K562 (cell line): ENCODE measurements around the gene POLD2. TPM values are rescaled to one million over a fixed set of nuclear protein-coding genes. Genes with fewer than 3 reads are reported as not detected.

Source experiments
- ATAC-seq: fragments of 200-7000 bp; cut with Tn5 transposase; 3 replicates; pipeline ENCODE4 v1.9.1; 2020; ENCODE audit warnings: moderate library complexity
- BruUV-seq: library from RNA; stranded (reverse); fragments of 400-500 nt; replicated peaks from 2 replicates; lab custom pipeline; 2021; lab: Mats Ljungman, UMichigan
- CTCF ChIA-PET: fragments of 300-600 bp; formaldehyde crosslinking; extraction: SDS; loops from one replicate; lab custom pipeline; 2021; ENCODE audit warnings: low intra/inter-chr PET ratio; lab: Yijun Ruan, JAX
- POLR2A ChIA-PET: fragments of 300-600, 350-650 bp; sonication (Branson Sonifier 250); formaldehyde crosslinking; extraction: SDS; loops from one replicate; lab custom pipeline; 2021; ENCODE audit warnings: antibody characterized with exemption, inconsistent platforms; lab: Yijun Ruan, JAX
- DNase-seq, 4 experiments: peaks; one replicate each; pipeline versions ENCODE4 v3.0.0 to v3.0.0-alpha.2; 2011 to 2018; ENCODE audit warnings: low spot score in 3 of 4, mixed read lengths in 3 of 4; ENCODE audit errors: extremely low read depth in 1 of 4
- FAIRE-seq: peaks from 2 replicates; lab custom pipeline; 2011; peaks lifted over from hg19 to GRCh38; lab: Jason Lieb, UNC
- H2AFZ ChIP-seq: 2 replicates; pipeline ENCODE4 v1.6.0; 2011; ENCODE audit warnings: low read depth, low read length, control low read depth, inconsistent platforms
- H3K27ac ChIP-seq: fragments of 200-600 bp; 3 replicates; pipeline ENCODE4 v1.8.0; 2011; ENCODE audit warnings: low read depth, mild to moderate bottlenecking, control low read depth, inconsistent platforms, low read length, moderate library complexity, mixed read lengths; ENCODE audit errors: extremely low read depth
- H3K27me3 ChIP-seq, 2 experiments: fragments of 300-600 bp in 1 of 2; 2 replicates in 1 of 2; 3 replicates in 1 of 2; pipeline versions ENCODE4 v1.6.0 to v1.8.0; 2011; ENCODE audit warnings: inconsistent platforms in 2 of 2, low read length in 2 of 2, mild to moderate bottlenecking in 1 of 2, mixed read lengths in 1 of 2, moderate library complexity in 1 of 2; ENCODE audit not compliant: control insufficient read depth in 2 of 2, insufficient read depth in 2 of 2
- H3K36me3 ChIP-seq: fragments of 300-600 bp; 3 replicates; pipeline ENCODE4 v1.8.0; 2011; ENCODE audit warnings: mild to moderate bottlenecking, low read length, inconsistent platforms; ENCODE audit not compliant: control insufficient read depth, insufficient read depth
- H3K4me1 ChIP-seq, 2 experiments: fragments of 200-600 bp in 1 of 2; replicated peaks in 1 of 2; 2 replicates in 1 of 2; 3 replicates in 1 of 2; pipeline versions ENCODE4 v1.5.1 to v1.8.0; 2011; ENCODE audit warnings: inconsistent platforms in 2 of 2, low read length in 2 of 2, mild to moderate bottlenecking in 1 of 2, mixed read lengths in 1 of 2, moderate library complexity in 1 of 2; ENCODE audit not compliant: control insufficient read depth in 2 of 2, insufficient read depth in 2 of 2
- H3K4me2 ChIP-seq: 2 replicates; pipeline ENCODE4 v1.6.1; 2011; ENCODE audit warnings: low read length, control low read depth, inconsistent platforms, mixed read lengths; ENCODE audit not compliant: insufficient read depth
- H3K4me3 ChIP-seq: fragments of 200-600 bp; sonication (generic), shearing (Covaris generic); 2 replicates; pipeline ENCODE4 v1.5.1; 2016; ENCODE audit warnings: control low read depth, inconsistent platforms
- H3K79me2 ChIP-seq: fragments of 200-600 bp; 3 replicates; pipeline ENCODE4 v1.8.0; 2011; ENCODE audit warnings: low read length, inconsistent platforms; ENCODE audit not compliant: control insufficient read depth, insufficient read depth
- H3K9ac ChIP-seq, 2 experiments: 2 replicates each; pipeline versions ENCODE4 v1.6.0 to v1.6.1; 2011; ENCODE audit warnings: low read depth in 2 of 2, low read length in 2 of 2, control low read depth in 1 of 2, inconsistent platforms in 1 of 2, mild to moderate bottlenecking in 1 of 2, mixed read lengths in 1 of 2; ENCODE audit not compliant: insufficient read depth in 1 of 2
- H3K9me1 ChIP-seq: one replicate; pipeline ENCODE4 v1.6.0; 2011; ENCODE audit warnings: inconsistent platforms, mild to moderate bottlenecking, low read length, moderate library complexity; ENCODE audit not compliant: control insufficient read depth, insufficient read depth
- H3K9me3 ChIP-seq: replicated peaks from 2 replicates; pipeline ENCODE4 v1.5.1; 2011; ENCODE audit warnings: low read depth, low read length, inconsistent platforms; ENCODE audit not compliant: control insufficient read depth, insufficient read depth
- H4K20me1 ChIP-seq: replicated peaks from 2 replicates; pipeline ENCODE4 v1.6.1; 2011; ENCODE audit warnings: low read length, inconsistent platforms, mixed read lengths; ENCODE audit not compliant: control insufficient read depth, insufficient read depth
- GATAD2A ChIP-seq: fragments of 450-650 bp; IDR thresholded peaks from 2 replicates; pipeline ENCODE4 v1.6.1; 2017
- NR2C2 ChIP-seq, 2 experiments: fragments of 200-800 bp in 1 of 2; sonication (Bioruptor generic) in 1 of 2; sonication (generic) in 1 of 2; formaldehyde crosslinking in 1 of 2; IDR thresholded peaks; 2 replicates each; pipeline versions ENCODE4 v1.6.1 to v1.8.0; 2016 to 2022; ENCODE audit warnings: mild to moderate bottlenecking in 1 of 2, missing compliant biosample characterization in 1 of 2, missing genetic modification characterization in 1 of 2, missing genetic modification reagents in 1 of 2
- POLR2A ChIP-seq: fragments of 450-650 bp; conservative IDR thresholded peaks from 2 replicates; pipeline ENCODE4 v1.6.1; 2016
- POLR2B ChIP-seq: fragments of 450-650 bp; IDR thresholded peaks from 2 replicates; pipeline ENCODE4 v1.6.1; 2018; ENCODE audit warnings: low read depth; ENCODE audit not compliant: partially characterized antibody
- POLR2G ChIP-seq: fragments of 200-400 bp; formaldehyde crosslinking; IDR thresholded peaks from 2 replicates; pipeline ENCODE4 v1.6.1; 2017; ENCODE audit warnings: low read depth, mild to moderate bottlenecking, antibody characterized with exemption, low read length, moderate library complexity
- RBBP5 ChIP-seq: fragments of 200-600 bp; sonication (generic); IDR thresholded peaks from 2 replicates; pipeline ENCODE4 v1.6.1; 2012; ENCODE audit warnings: borderline replicate concordance, mild to moderate bottlenecking, low read length, control low read depth, inconsistent platforms; ENCODE audit not compliant: insufficient read depth, poor library complexity, severe bottlenecking
- RBM34 ChIP-seq: fragments of 200-400 bp; formaldehyde crosslinking; IDR thresholded peaks from 2 replicates; pipeline ENCODE4 v1.6.1; 2018; ENCODE audit warnings: low read length, borderline replicate concordance; ENCODE audit not compliant: insufficient read depth
- SPI1 ChIP-seq: IDR thresholded peaks from 2 replicates; pipeline ENCODE4 v1.6.1; 2011; ENCODE audit warnings: low read depth, low read length, control low read depth, borderline replicate concordance
- STAT5B ChIP-seq: fragments of 250-450 bp; sonication (Bioruptor Pico); IDR thresholded peaks from 2 replicates; pipeline ENCODE4 v1.8.0; 2021; ENCODE audit warnings: mild to moderate bottlenecking, inconsistent platforms
- SUPT5H ChIP-seq: fragments of 450-650 bp; IDR thresholded peaks from 2 replicates; pipeline ENCODE4 v1.6.1; 2016
- ZNF174 ChIP-seq: fragments of 250-450 bp; sonication (Bioruptor Pico); IDR thresholded peaks from 2 replicates; pipeline ENCODE4 v1.4.0; 2020; ENCODE audit warnings: mild to moderate bottlenecking
- ZNF76 ChIP-seq: fragments of 250-450 bp; sonication (Bioruptor Pico); IDR thresholded peaks from 2 replicates; pipeline ENCODE4 v1.4.0; 2020; ENCODE audit warnings: mild to moderate bottlenecking, moderate library complexity, borderline replicate concordance
- WGBS: fragments of 100-300 bp; shearing (Covaris generic); methylation state at CpG from one replicate; pipeline ENCODE4 v1.1.6; 2016; ENCODE audit warnings: low coverage, mixed read lengths; ENCODE audit not compliant: insufficient coverage; ENCODE audit errors: missing lambda C conversion rate; 5-methylcytosine and 5-hydroxymethylcytosine counted together
- in situ Hi-C: fragments of 300-500 bp; cut with MboI; formaldehyde crosslinking; loops from 4 replicates; pipeline ENCODE4 v1.15.0; 2018; ENCODE audit warnings: inconsistent platforms, mixed read lengths
- intact Hi-C: fragments of 100-400 bp; cut with micrococcal nuclease; formaldehyde crosslinking; loops from 2 replicates; pipeline ENCODE4 v1.14.2; 2022
- polyA plus RNA-seq, 8 experiments: library from polyadenylated mRNA; depleted of rRNA in 4 of 8; stranded (reverse) in 5 of 8; unstranded in 3 of 8; fragments of >200 nt; fragmentation: Nextera tagmentation in 2 of 8; fragmentation: Illumina TruSeq in 1 of 8; extraction: Ambion mirVana in 2 of 8; extraction: Trizol in 1 of 8; gene quantifications; 2 replicates each; pipeline versions ENCODE4 v1.2.1 to v1.2.3, GENCODE V29; 2011 to 2014; ENCODE audit warnings: inconsistent platforms in 1 of 8, missing spikeins in 1 of 8
- total RNA-seq, 7 experiments: library from RNA; depleted of rRNA in 6 of 7; stranded (reverse); fragments of >200 nt in 6 of 7; fragmentation: Illumina TruSeq in 2 of 7; extraction: Trizol in 2 of 7; gene quantifications; 2 replicates each; pipeline versions ENCODE4 v1.2.1 to v1.2.3, GENCODE V29; 2011 to 2021; ENCODE audit warnings: low replicate concordance in 1 of 7
- TF ChIP-seq, protein P1 (sequence below), 3 experiments: fragments of 200-800 bp in 1 of 3; sonication (Bioruptor generic) in 1 of 3; sonication (generic) in 1 of 3; formaldehyde crosslinking in 1 of 3; IDR thresholded peaks; 2 replicates each; pipeline versions ENCODE4 v1.6.1 to v1.8.0; 2016 to 2022; ENCODE audit warnings: mild to moderate bottlenecking in 2 of 3, missing compliant biosample characterization in 2 of 3, missing genetic modification characterization in 2 of 3, missing genetic modification reagents in 1 of 3

POLD2 gene
- total and polyA plus RNA-seq, 9 of the 15 experiments (the other 6 are each of a cell fraction or from before 2014, with no cell fraction given) = 29.7 to 259 (median 225) TPM

DNA sequence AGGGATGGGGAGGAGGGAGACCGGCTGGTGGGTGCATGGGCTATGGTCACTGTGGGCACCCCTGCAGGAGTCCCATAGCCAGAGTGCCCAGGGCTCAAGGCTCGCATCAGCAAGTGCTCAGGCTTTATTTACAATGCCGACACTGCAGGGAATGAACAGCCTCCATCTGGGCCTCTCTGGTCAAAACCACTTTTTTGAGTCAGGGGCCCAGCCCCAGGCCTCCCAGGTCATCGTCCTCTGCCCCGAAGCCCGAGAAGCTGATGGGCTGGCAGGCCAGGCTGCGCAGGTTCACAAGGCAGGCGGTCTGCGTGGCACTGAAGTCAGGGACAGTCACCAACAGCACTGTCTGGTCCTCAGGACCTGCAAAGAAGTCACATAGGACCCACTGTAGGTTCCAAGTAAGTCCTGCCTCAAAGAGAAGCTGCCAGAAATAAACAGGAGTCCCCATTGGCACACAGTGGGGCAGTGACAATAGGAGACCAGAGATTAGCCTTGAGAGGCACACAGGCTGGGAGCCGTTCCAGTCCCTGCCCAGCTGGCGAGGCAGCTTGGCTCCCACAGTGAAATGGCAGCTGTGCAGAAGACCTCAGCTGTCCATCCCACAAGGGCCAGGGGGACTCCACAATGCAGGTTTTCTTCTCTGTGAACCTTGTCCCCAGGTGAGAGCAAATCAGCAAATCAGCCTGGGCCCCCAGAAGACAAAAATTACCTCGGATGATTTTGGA is 8.6 kb downstream of the POLD2 start:
- in situ Hi-C loops (no loop called here), intact Hi-C loops (no loop called here)
- Histone ChIP-seq H3K79me2 (peaks cover 8% of the 10 kb centered on the region; the same call in 2 of the 3 replicates), H3K9me1 (peaks cover 13% of the 10 kb centered on the region), H4K20me1 (peaks cover 31% of the 10 kb centered on the region), H3K4me3 (no peak overlapping the region), H3K9ac (no peak overlapping the region), H3K27me3 (peaks cover 2 to 24% of the 10 kb centered on the region in 2 experiments; a peak in 3 of 5 replicates), H3K36me3 (peaks cover 54% of the 10 kb centered on the region; the same call in 2 of the 3 replicates), H2AFZ (no peak overlapping the region), H3K9me3 (no peaks in the 10 kb centered on the region), H3K27ac (no peak overlapping the region), H3K4me2 (no peak overlapping the region), H3K4me1 (peaks cover 10 to 46% of the 10 kb centered on the region in 2 experiments; a peak in 4 of 5 replicates)
- no peak for DNase-seq
- TF ChIP-seq POLR2G = peak; percentile 51; the same call in 1 of the 2 replicates
- TF ChIP-seq ZNF174 = no peak
- WGBS = 88% methylated on average over 9 of the region's 12 CpGs
- FAIRE-seq = no peak
- BruUV-seq = no TSS peak
- ChIA-PET POLR2A (interaction anchor here (0.6 to 2.9 kb wide), 7 partner anchors 9 to 117 kb away, joined by 3 to 16 read pairs (median 4); partner anchors contain the start of gene POLD2), CTCF (no interaction called here)
- ATAC-seq = no peak

DNA sequence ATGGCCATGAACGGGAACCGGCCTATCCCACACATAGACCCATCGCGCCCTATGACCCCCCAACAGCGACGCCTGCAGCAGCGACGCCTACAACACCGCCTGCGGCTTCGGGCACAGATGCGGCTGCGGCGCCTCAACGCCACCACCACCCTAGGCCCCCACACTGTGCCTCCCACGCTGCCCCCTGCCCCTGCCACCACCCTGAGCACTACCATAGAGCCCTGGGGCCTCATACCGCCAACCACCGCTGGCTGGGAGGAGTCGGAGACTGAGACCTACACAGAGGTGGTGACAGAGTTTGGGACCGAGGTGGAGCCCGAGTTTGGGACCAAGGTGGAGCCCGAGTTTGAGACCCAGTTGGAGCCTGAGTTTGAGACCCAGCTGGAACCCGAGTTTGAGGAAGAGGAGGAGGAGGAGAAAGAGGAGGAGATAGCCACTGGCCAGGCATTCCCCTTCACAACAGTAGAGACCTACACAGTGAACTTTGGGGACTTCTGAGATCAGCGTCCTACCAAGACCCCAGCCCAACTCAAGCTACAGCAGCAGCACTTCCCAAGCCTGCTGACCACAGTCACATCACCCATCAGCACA is 9.5 kb downstream of the POLD2 start:
- FAIRE-seq (no peak), ATAC-seq (peak; percentile 26), DNase-seq (no peak)
- ChIA-PET CTCF (no interaction called here), POLR2A (interaction anchor here (0.7 to 2.9 kb wide), 4 partner anchors 8 to 118 kb away, joined by 3 to 16 read pairs (median 12); partner anchors contain the start of gene POLD2)
- H3K36me3 ChIP-seq = peaks cover 45% of the 10 kb centered on the region; the same call in 2 of the 3 replicates
- H3K9me3 ChIP-seq = no peaks in the 10 kb centered on the region
- peaks cover 31% of the 10 kb centered on the region for H4K20me1 ChIP-seq
- H2AFZ ChIP-seq = no peak overlapping the region
- H3K4me3 ChIP-seq = no peak overlapping the region
- 69% methylated on average over 17 of the region's 24 CpGs for WGBS
- in situ Hi-C loops (no loop called here), intact Hi-C loops (no loop called here)
- H3K4me1 ChIP-seq = peaks cover 10 to 49% of the 10 kb centered on the region in 2 experiments; a peak in 4 of 5 replicates
- peaks cover 9% of the 10 kb centered on the region for H3K9me1 ChIP-seq
- no TSS peak for BruUV-seq
- H3K27ac ChIP-seq = no peak overlapping the region; the same call in 2 of the 3 replicates
- H3K79me2 ChIP-seq = no peaks in the 10 kb centered on the region
- H3K4me2 ChIP-seq = no peak overlapping the region
- peaks cover 2 to 24% of the 10 kb centered on the region in 2 experiments; a peak in 3 of 5 replicates for H3K27me3 ChIP-seq
- no peak overlapping the region; a peak in 1 of 4 replicates for H3K9ac ChIP-seq
- TF ChIP-seq ZNF76 (CRISPR knock-in tag) = no peak
- TF ChIP-seq NR2C2 (CRISPR knock-in tag; IDR thresholded peaks at IDR 0.05) = no peak
- 0 out of 2 replicates have a peak, but pooled peaks have one; percentile 24 for TF ChIP-seq NR2C2 (tag; IDR thresholded peaks at IDR 0.05)
- peak; percentile 55 for TF ChIP-seq POLR2A
- no peak for TF ChIP-seq SPI1
- TF ChIP-seq, protein P1, sequence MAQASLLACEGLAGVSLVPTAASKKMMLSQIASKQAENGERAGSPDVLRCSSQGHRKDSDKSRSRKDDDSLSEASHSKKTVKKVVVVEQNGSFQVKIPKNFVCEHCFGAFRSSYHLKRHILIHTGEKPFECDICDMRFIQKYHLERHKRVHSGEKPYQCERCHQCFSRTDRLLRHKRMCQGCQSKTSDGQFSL (CRISPR knock-in tag; IDR thresholded peaks at IDR 0.05) = no peak
- TF ChIP-seq, protein P1 (tag; IDR thresholded peaks at IDR 0.05) = no peak
- peak; percentile 51 for TF ChIP-seq POLR2B
- TF ChIP-seq SUPT5H = peak; percentile 55
- TF ChIP-seq RBBP5 = no peak
- 0 out of 2 replicates have a peak, but pooled peaks have one; percentile 21 for TF ChIP-seq GATAD2A
- no peak for TF ChIP-seq RBM34
- no peak for TF ChIP-seq STAT5B (CRISPR knock-in tag)
